GM18951 (cell line): ENCODE measurements around the gene PLCG2.

Source experiments
- POLR2A ChIP-seq: IDR thresholded peaks from 4 replicates; pipeline ENCODE4 v1.6.1; 2011; ENCODE audit warnings: mild to moderate bottlenecking; ENCODE audit not compliant: insufficient read length, insufficient read depth; ENCODE audit errors: extremely low read depth
- in situ Hi-C: fragments of 300-500 bp; cut with MboI; formaldehyde crosslinking; loops from one replicate; pipeline ENCODE4 v1.12.0; 2022; ENCODE audit warnings: low sequenced_read_pairs, mixed read lengths, inconsistent platforms; ENCODE audit not compliant: unreplicated experiment

The PLCG2 gene

GRCh38 chr16:81904320-81904719 is 125.2 kb downstream of the PLCG2 start:
- in situ Hi-C loops: no loop called here
- TF ChIP-seq POLR2A: no peak

GRCh38 chr16:81905277-81905676 is 126.2 kb downstream of the PLCG2 start:
- in situ Hi-C loops: no loop called here
- no peak for TF ChIP-seq POLR2A

- in situ Hi-C loops: no loop called here
- TF ChIP-seq POLR2A: no peak
Measured at GRCh38 chr16:81907681-81908080, 128.6 kb downstream of the PLCG2 start.

GRCh38 chr16:81908466-81909262 is 129.6 kb downstream of the PLCG2 start:
- TF ChIP-seq POLR2A: no peak
- in situ Hi-C loops: no loop called here

GRCh38 chr16:81910366-81910885 is 131.3 kb downstream of the PLCG2 start:
- in situ Hi-C loops: no loop called here
- TF ChIP-seq POLR2A: no peak

GRCh38 chr16:81912395-81912794 is 133.3 kb downstream of the PLCG2 start:
- no peak for TF ChIP-seq POLR2A

GRCh38 chr16:81913222-81913621 is 134.1 kb downstream of the PLCG2 start:
- in situ Hi-C loops: no loop called here
- no peak for TF ChIP-seq POLR2A

More at GRCh38 chr16:81912395-81912794, 133.3 kb downstream of the PLCG2 start:
- in situ Hi-C loops: no loop called here

GRCh38 chr16:81917375-81917774 is 138.3 kb downstream of the PLCG2 start:
- in situ Hi-C loops: no loop called here

GRCh38 chr16:81918927-81919326 is 139.8 kb downstream of the PLCG2 start:
- no peak for TF ChIP-seq POLR2A
- in situ Hi-C loops: no loop called here

More at GRCh38 chr16:81917375-81917774, 138.3 kb downstream of the PLCG2 start:
- no peak for TF ChIP-seq POLR2A

- in situ Hi-C loops: no loop called here
- no peak for TF ChIP-seq POLR2A
Measured at GRCh38 chr16:81920498-81920897, 141.4 kb downstream of the PLCG2 start.

GRCh38 chr16:81921085-81921814 is 142.2 kb downstream of the PLCG2 start:
- in situ Hi-C loops: no loop called here
- TF ChIP-seq POLR2A: no peak

- no peak for TF ChIP-seq POLR2A
- in situ Hi-C loops: no loop called here
Measured at GRCh38 chr16:81921843-81922584, 142.9 kb downstream of the PLCG2 start.

- in situ Hi-C loops: no loop called here
- TF ChIP-seq POLR2A: no peak
Measured at GRCh38 chr16:81923296-81923695, 144.2 kb downstream of the PLCG2 start.
